ENCODE measurements around the gene EFNA2.

The EFNA2 gene

DNA sequence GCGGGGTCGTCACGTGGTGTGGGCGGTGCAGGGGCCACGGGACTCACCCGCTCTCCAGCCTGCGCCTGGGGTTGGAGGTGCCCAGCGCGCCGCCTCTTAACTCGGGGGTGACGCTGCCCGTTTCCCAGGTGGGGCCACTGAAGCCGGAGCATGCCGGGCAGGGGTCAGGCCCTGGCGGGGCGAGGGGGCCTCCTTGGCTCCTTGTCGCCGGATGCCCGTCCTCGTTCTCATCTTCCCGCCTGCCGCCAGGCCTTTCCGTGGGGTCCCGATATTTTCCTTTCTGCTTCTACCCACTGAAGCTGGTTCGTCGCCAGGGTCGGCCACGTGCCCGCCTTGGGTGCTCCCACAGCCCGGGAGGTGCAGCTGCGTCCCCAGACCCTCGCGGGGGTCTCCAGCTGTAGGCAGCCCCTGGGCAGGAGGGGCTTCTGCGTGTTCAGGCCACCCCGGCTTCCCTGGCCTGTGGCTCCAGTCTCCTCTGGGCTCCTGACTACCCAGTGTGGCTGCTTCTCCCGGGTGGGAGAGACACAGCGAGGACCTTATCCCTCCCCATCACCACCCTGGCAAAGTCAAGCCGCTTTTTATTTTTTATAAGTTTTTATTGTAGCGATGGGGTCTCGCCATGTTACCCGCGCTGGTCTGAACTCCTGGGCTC is 9.6 kb upstream of the EFNA2 start:
- no peak for DNase-seq
- peak overlapping the region; percentile 62 to 71 for H3K4me3 ChIP-seq
- TF ChIP-seq, protein P1, sequence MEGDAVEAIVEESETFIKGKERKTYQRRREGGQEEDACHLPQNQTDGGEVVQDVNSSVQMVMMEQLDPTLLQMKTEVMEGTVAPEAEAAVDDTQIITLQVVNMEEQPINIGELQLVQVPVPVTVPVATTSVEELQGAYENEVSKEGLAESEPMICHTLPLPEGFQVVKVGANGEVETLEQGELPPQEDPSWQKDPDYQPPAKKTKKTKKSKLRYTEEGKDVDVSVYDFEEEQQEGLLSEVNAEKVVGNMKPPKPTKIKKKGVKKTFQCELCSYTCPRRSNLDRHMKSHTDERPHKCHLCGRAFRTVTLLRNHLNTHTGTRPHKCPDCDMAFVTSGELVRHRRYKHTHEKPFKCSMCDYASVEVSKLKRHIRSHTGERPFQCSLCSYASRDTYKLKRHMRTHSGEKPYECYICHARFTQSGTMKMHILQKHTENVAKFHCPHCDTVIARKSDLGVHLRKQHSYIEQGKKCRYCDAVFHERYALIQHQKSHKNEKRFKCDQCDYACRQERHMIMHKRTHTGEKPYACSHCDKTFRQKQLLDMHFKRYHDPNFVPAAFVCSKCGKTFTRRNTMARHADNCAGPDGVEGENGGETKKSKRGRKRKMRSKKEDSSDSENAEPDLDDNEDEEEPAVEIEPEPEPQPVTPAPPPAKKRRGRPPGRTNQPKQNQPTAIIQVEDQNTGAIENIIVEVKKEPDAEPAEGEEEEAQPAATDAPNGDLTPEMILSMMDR (IDR thresholded peaks at IDR 0.05) = no peak
- H3K9me3 ChIP-seq = no peaks in the 10 kb centered on the region
- H3K36me3 ChIP-seq = peaks cover 42 to 70% (median 50%) of the 10 kb centered on the region in 3 donors
- H3K4me1 ChIP-seq = peaks cover 13 to 56% (median 50%) of the 10 kb centered on the region in 4 donors
- peak overlapping the region; percentile 91 to 94 for H3K27ac ChIP-seq
- no peaks in the 10 kb centered on the region for H3K27me3 ChIP-seq
- intact Hi-C loops (cut with DNase I; ENCODE audit: low total_unique reads) = loop anchor here (5.0 kb wide), 1 partner anchor 126 kb away; the partner anchor contains the start of gene GAMT

DNA sequence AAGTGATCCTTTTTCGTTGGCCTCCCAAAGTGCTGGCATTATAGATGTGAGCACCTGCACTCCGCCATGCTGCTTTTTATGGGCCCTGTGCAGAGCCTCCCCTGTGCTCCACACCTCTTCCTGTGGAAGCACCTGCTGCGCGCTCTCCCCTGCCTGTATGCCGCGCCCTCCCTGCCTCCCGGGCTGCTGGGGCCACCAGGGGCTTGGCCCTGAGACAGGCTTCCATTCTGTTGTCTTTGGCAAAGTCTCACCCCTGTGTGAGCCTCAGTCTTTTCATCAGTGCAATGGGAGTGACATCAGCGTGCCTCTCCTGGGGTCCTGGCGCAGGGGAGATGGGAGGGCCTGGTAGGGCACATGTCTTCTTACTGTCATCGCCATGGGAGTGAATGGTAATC is 9.0 kb upstream of the EFNA2 start:
- DNase-seq = no peak
- Histone ChIP-seq H3K4me3 (peak overlapping the region; percentile 62 to 71), H3K36me3 (peaks cover 36 to 65% (median 45%) of the 10 kb centered on the region in 3 donors), H3K27ac (peak overlapping the region; percentile 91 to 94), H3K9me3 (no peaks in the 10 kb centered on the region), H3K4me1 (peaks cover 13 to 51% (median 45%) of the 10 kb centered on the region in 4 donors), H3K27me3 (no peaks in the 10 kb centered on the region)
- intact Hi-C loops (cut with DNase I; ENCODE audit: low total_unique reads) = loop anchor here (5.0 kb wide), 1 partner anchor 126 kb away; the partner anchor contains the start of gene GAMT
- TF ChIP-seq, protein P1 (IDR thresholded peaks at IDR 0.05) = no peak

DNA sequence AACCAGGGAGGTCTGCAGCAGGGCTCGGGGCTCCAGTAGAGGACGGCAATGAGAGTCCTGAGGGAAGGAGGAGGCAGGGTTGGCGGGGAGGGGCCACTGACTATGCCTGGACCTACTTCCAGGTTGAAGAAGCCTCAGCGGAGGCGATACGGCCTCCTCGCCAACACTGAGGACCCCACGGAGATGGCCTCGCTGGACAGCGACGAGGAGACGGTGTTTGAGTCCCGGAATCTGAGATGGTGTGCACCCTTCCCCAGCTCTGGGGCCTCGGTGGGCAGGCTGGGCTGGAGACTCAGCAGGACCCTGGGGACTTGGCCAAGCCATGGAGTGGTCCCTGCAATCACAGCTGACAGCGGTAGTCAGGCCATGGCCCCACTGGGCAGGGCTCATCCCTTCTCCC is 8.6 kb upstream of the EFNA2 start:
- H3K9me3 ChIP-seq = no peaks in the 10 kb centered on the region
- peaks cover 13 to 46% (median 40%) of the 10 kb centered on the region in 4 donors for H3K4me1 ChIP-seq
- H3K36me3 ChIP-seq = peaks cover 32 to 61% (median 40%) of the 10 kb centered on the region in 3 donors
- H3K4me3 ChIP-seq = no peak overlapping the region
- no peak for DNase-seq
- intact Hi-C loops (cut with DNase I; ENCODE audit: low total_unique reads) = loop anchor here (5.0 kb wide), 1 partner anchor 125 kb away; the partner anchor contains the start of gene GAMT
- no peaks in the 10 kb centered on the region for H3K27me3 ChIP-seq
- TF ChIP-seq, protein P1 (IDR thresholded peaks at IDR 0.05) = no peak
- H3K27ac ChIP-seq = no peak overlapping the region

DNA sequence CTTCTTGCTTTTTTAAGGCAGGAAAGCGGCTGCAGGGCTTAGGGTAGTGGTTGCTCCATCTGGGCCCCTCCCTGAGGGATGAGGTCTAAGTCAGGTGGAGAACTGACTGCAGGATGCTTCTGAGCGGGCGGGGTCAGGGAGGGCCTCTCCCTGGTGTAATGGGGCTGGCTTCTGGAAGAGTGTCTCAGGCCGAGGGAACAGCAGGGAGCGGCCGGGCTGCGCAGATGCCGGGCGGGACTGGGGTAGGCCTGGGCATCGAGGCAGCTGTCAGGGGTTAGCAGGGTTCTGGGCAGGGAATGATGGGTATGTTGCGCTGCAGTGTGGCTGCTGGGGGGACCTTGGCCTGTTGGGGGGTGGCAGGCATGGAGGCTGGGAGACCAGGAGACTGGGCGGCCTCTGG is 7.6 kb upstream of the EFNA2 start:
- Histone ChIP-seq H3K9me3 (no peaks in the 10 kb centered on the region), H3K27ac (no peak overlapping the region), H3K36me3 (peaks cover 22 to 51% (median 30%) of the 10 kb centered on the region in 3 donors), H3K4me1 (peaks cover 12 to 38% (median 30%) of the 10 kb centered on the region in 4 donors), H3K27me3 (peaks cover 0 to 5% of the 10 kb centered on the region in 2 donors), H3K4me3 (no peak overlapping the region)
- TF ChIP-seq, protein P1 (IDR thresholded peaks at IDR 0.05) = no peak
- DNase-seq = no peak
- intact Hi-C loops (cut with DNase I; ENCODE audit: low total_unique reads) = loop anchor here (5.0 kb wide), 1 partner anchor 124 kb away; the partner anchor contains the start of gene GAMT

DNA sequence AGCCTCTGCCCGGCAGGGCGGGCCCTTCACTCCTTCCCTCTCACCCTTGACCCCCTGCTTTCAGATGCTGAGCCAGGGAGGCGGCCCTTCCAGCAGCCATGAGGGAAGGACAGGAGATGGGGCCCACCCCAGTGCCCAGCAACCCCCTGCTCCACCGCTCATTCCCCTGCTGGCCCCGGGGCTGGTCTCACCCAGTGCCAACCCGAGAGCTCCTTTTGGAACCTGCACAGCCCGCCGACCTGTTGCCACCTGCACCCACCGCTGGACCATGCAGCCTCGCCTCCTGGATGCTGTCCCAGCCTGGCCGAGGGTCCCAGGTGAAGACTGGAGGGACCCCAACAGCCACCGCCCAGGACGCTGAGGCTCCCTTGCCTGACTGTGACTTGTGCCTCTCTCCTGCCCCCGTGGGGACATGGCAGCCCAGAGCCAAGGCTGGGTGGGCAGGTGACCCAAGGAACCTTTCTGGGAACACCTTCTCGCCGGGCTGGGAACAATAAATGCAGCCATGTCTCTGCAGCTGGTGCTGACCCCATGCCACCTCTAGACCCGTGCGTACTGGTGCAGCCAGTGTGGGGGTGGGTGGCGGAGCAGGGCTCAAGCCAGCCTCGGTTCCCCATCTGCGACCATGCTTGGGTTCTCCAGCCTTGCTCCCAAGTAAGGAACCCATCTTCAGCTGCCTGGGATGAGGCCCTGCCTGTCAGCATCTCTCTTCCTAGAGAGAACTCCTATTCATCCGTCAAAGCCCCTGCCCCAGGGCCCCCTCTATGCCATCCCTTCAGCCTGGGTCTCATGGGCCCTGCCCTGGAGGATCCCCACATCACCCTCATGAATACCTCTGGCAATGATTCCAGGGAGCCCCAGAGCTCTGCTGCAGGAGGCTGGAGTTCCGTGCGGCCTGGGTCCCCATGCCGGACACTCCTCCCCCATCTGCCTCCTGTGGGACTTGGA is 6.7 kb upstream of the EFNA2 start:
- Histone ChIP-seq H3K4me1 (peaks cover 6 to 30% (median 22%) of the 10 kb centered on the region in 4 donors), H3K36me3 (peaks cover 13 to 42% (median 21%) of the 10 kb centered on the region in 3 donors), H3K27me3 (peaks cover 0 to 15% of the 10 kb centered on the region in 2 donors), H3K4me3 (no peak overlapping the region), H3K9me3 (no peaks in the 10 kb centered on the region), H3K27ac (no peak overlapping the region)
- DNase-seq = no peak
- intact Hi-C loops (cut with DNase I; ENCODE audit: low total_unique reads) = loop anchor here (5.0 kb wide), 1 partner anchor 123 kb away; the partner anchor contains the start of gene GAMT
- TF ChIP-seq, protein P1 (IDR thresholded peaks at IDR 0.05) = no peak
